Bone marrow (tissue), 2 donors: ENCODE measurements around the gene RNF223.

ENCODE experiments used
- DNase-seq, 2 donors: peaks; one replicate each; lab custom pipeline; 2025; lab: John Stamatoyannopoulos, UW

RNF223 gene

GRCh38 chr1:1026599-1027413, 47.3 kb downstream of the RNF223 start:
- no peak for DNase-seq

- no peak for DNase-seq
These were observed 48.4 kb downstream of the RNF223 start for GRCh38 chr1:1025730-1026129.

- no peak for DNase-seq
These were observed 49.1 kb downstream of the RNF223 start for GRCh38 chr1:1024771-1025699.

- DNase-seq: no peak
These were observed 49.8 kb downstream of the RNF223 start for GRCh38 chr1:1024149-1024770.

GRCh38 chr1:1023700-1024099, 50.4 kb downstream of the RNF223 start:
- no peak for DNase-seq

- DNase-seq: no peak
These were observed 51.6 kb downstream of the RNF223 start for GRCh38 chr1:1022302-1023009.

- DNase-seq: no peak
These were observed 52.2 kb downstream of the RNF223 start for GRCh38 chr1:1021920-1022259.

- no peak for DNase-seq
These were observed 52.8 kb downstream of the RNF223 start for GRCh38 chr1:1021010-1021919.
